NCI-H748 treated with DMSO at 0.1 percent for 48 hours (cell line): ENCODE measurements around the gene TIMM23B.
"Not testable (repeated sequence)": the region's sequence is repeated elsewhere in the genome, so short reads cannot be mapped to it uniquely, and the experiment has no call there.

Source experiments
- DNase-seq: peaks from one replicate; lab custom pipeline; 2025; lab: John Stamatoyannopoulos, UW

The TIMM23B gene

GRCh38 chr10:49977756-49978155 is 35.9 kb downstream of the TIMM23B start:
- DNase-seq, result not testable (repeated sequence)

GRCh38 chr10:49987207-49987606 is 45.4 kb downstream of the TIMM23B start:
- not testable (repeated sequence) for DNase-seq

GRCh38 chr10:49988376-49988775 is 46.5 kb downstream of the TIMM23B start, which contains the start of gene AGAP6:
TSS of gene AGAP6 (plus strand) at chr10:49988406. CDS start at chr10:49988716, 310 bp downstream.
- not testable (repeated sequence) for DNase-seq

GRCh38 chr10:49995321-49995720 is 53.5 kb downstream of the TIMM23B start:
- DNase-seq, result not testable (repeated sequence)

- DNase-seq, result not testable (repeated sequence)
These were observed 72.2 kb downstream of the TIMM23B start for GRCh38 chr10:50014024-50014423.

- not testable (repeated sequence) for DNase-seq
These were observed 73.9 kb downstream of the TIMM23B start for GRCh38 chr10:50015596-50016220.

- DNase-seq, result not testable (repeated sequence)
These were observed 75.1 kb downstream of the TIMM23B start for GRCh38 chr10:50016926-50017325.

GRCh38 chr10:50017646-50018045 is 75.8 kb downstream of the TIMM23B start:
- not testable (repeated sequence) for DNase-seq

GRCh38 chr10:50019279-50019678 is 77.4 kb downstream of the TIMM23B start:
- DNase-seq, result not testable (repeated sequence)

- DNase-seq, result not testable (repeated sequence)
These were observed 78.7 kb downstream of the TIMM23B start for GRCh38 chr10:50020451-50021024.

GRCh38 chr10:50021646-50022045 is 79.8 kb downstream of the TIMM23B start:
- no peak for DNase-seq
